Ovary (tissue), 3 donors: ENCODE results near the gene POLR2J.
"Not testable (repeated sequence)": the region's sequence is repeated elsewhere in the genome, so short reads cannot be mapped to it uniquely, and the experiment has no call there.

Experiments used
- CTCF ChIP-seq, 3 donors: fragments of 450-650 bp in 2 of 3; fragments of 200-600 bp in 1 of 3; IDR thresholded peaks; one replicate each; pipeline versions ENCODE4 v1.5.1 to v1.8.0; 2016 to 2022; ENCODE audit warnings: antibody characterized with exemption in 3 of 3, mild to moderate bottlenecking in 1 of 3
- EP300 ChIP-seq: sonication (generic); formaldehyde crosslinking; IDR thresholded peaks from one replicate; pipeline ENCODE4 v1.6.1; 2017; ENCODE audit warnings: antibody characterized with exemption
- POLR2A ChIP-seq: fragments of 450-650 bp; IDR thresholded peaks from one replicate; pipeline ENCODE4 v1.6.1; 2017; ENCODE audit warnings: antibody characterized with exemption, mild to moderate bottlenecking, moderate library complexity
- donor health status: DM: no; HTN: no; CAD: no.

- TF ChIP-seq CTCF (IDR thresholded peaks at IDR 0.05); POLR2A; EP300: not testable (repeated sequence)
Observed at GRCh38 chr7:102494026-102494425, 15.3 kb upstream of the POLR2J start.
